A673 (cell line): ENCODE data around the gene STRIP1.

Source experiments
- EZH2 ChIP-seq: fragments of 200-600 bp; sonication (generic); IDR thresholded peaks from 2 replicates; pipeline ENCODE4 v1.6.1; 2017; ENCODE audit warnings: borderline replicate concordance, low read depth, mild to moderate bottlenecking, mixed read lengths, antibody characterized with exemption, low read length; ENCODE audit not compliant: poor library complexity, severe bottlenecking
- TF ChIP-seq, protein P1 (sequence below): fragments of 300-800, 200-600 bp; sonication (generic); conservative IDR thresholded peaks from 2 replicates; pipeline ENCODE4 v1.5.1; 2017; ENCODE audit warnings: low read depth, mild to moderate bottlenecking, antibody characterized with exemption, low read length, moderate library complexity, mixed read lengths

DNA sequence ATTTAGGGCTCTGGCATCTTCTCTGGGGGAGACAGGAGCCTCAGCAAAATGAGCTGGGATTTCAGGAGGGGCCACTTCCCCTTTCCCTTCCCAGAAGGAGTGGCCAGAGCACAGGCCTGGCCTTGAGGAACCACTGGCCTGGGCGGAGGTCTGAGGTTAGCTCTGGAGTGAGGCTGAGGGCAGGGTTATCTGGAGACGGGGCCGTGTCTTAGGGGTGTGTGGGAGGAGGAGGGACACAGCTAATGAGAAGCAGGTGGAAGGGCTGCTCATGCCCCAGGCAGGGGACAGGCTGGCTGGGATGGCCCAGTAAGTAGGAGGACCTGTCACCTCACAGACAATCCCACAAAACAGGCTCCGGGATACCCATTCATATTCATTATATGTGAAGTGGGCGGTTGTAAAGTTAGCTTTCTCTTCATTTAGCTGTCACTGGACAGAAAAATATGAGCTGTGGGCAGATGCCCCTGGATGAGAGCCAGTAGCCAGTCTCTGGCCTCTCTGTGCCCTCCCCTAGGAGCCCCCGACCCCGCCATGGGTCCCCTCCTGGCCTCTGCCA lies 23.6 kb downstream of the STRIP1 start:
- TF ChIP-seq, protein P1, sequence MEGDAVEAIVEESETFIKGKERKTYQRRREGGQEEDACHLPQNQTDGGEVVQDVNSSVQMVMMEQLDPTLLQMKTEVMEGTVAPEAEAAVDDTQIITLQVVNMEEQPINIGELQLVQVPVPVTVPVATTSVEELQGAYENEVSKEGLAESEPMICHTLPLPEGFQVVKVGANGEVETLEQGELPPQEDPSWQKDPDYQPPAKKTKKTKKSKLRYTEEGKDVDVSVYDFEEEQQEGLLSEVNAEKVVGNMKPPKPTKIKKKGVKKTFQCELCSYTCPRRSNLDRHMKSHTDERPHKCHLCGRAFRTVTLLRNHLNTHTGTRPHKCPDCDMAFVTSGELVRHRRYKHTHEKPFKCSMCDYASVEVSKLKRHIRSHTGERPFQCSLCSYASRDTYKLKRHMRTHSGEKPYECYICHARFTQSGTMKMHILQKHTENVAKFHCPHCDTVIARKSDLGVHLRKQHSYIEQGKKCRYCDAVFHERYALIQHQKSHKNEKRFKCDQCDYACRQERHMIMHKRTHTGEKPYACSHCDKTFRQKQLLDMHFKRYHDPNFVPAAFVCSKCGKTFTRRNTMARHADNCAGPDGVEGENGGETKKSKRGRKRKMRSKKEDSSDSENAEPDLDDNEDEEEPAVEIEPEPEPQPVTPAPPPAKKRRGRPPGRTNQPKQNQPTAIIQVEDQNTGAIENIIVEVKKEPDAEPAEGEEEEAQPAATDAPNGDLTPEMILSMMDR, result no peak
- no peak for TF ChIP-seq EZH2
